Calu3 (cell line): ENCODE measurements around the gene ISG20L2. TPM values are rescaled to one million over a fixed set of nuclear protein-coding genes. Genes with fewer than 3 reads are reported as not detected.

Source experiments
- BruUV-seq: library from RNA; stranded (reverse); fragments of 400-500 nt; replicated peaks from 2 replicates; lab custom pipeline; 2021; lab: Mats Ljungman, UMichigan
- CTCF ChIA-PET: fragments of 300-600 bp; sonication (Branson Sonifier 250); formaldehyde crosslinking; loops from one replicate; lab custom pipeline; 2022; ENCODE audit warnings: antibody characterized with exemption; lab: Charles Lee
- DNase-seq: peaks from one replicate; pipeline ENCODE4 v3.0.0; 2022
- H3K27ac Mint-ChIP-seq: one replicate; pipeline ENCODE4 v1.8.0; 2022; ENCODE audit warnings: mixed read lengths; ENCODE audit not compliant: unreplicated experiment
- H3K27me3 Mint-ChIP-seq: one replicate; pipeline ENCODE4 v1.8.0; 2022; ENCODE audit warnings: mixed read lengths; ENCODE audit not compliant: unreplicated experiment
- H3K36me3 Mint-ChIP-seq: one replicate; pipeline ENCODE4 v1.8.0; 2022; ENCODE audit warnings: mild to moderate bottlenecking, moderate library complexity, mixed read lengths; ENCODE audit not compliant: insufficient read depth, unreplicated experiment
- H3K4me1 Mint-ChIP-seq: one replicate; pipeline ENCODE4 v1.8.0; 2022; ENCODE audit warnings: mild to moderate bottlenecking, low read depth, mixed read lengths; ENCODE audit not compliant: unreplicated experiment
- H3K4me3 Mint-ChIP-seq: one replicate; pipeline ENCODE4 v1.8.0; 2022; ENCODE audit warnings: mild to moderate bottlenecking, low read depth, moderate library complexity, mixed read lengths; ENCODE audit not compliant: unreplicated experiment
- H3K9me3 Mint-ChIP-seq: one replicate; pipeline ENCODE4 v1.8.0; 2022; ENCODE audit warnings: low read depth, mixed read lengths; ENCODE audit not compliant: unreplicated experiment
- CTCF ChIP-seq: fragments of 200-600 bp; IDR thresholded peaks from one replicate; pipeline ENCODE4 v1.8.0; 2022; ENCODE audit warnings: antibody characterized with exemption; ENCODE audit not compliant: unreplicated experiment
- intact Hi-C: fragments of 100-400 bp; cut with micrococcal nuclease; formaldehyde crosslinking; loops from one replicate; pipeline ENCODE4 v1.10.0; 2022; ENCODE audit not compliant: unreplicated experiment
- total RNA-seq: library from RNA; stranded (reverse); gene quantifications from 2 replicates; pipeline ENCODE4 v1.2.3, GENCODE V29; 2022

ISG20L2 gene
- total RNA-seq, 1 experiment from 2014 or later, result 61.6 TPM

GRCh38 chr1:156707417-156708217 is 20.9 kb downstream of the ISG20L2 start:
- intact Hi-C loops, result no loop called here
- Mint-ChIP-seq H3K27me3 (peaks cover 13% of the 10 kb centered on the region), H3K4me3 (no peak overlapping the region), H3K9me3 (no peaks in the 10 kb centered on the region), H3K36me3 (peaks cover 23% of the 10 kb centered on the region), H3K4me1 (peaks cover 37% of the 10 kb centered on the region), H3K27ac (no peak overlapping the region)
- BruUV-seq, result no TSS peak
- no peak for TF ChIP-seq CTCF
- CTCF ChIA-PET, result interaction anchor here (0.6 to 7.1 kb wide), 5 partner anchors 11 to 220 kb away, joined by 3 to 130 read pairs (median 4); no protein-coding TSS in a partner anchor
- no peak for DNase-seq

GRCh38 chr1:156706657-156707416 is 21.7 kb downstream of the ISG20L2 start:
- CTCF ChIA-PET, result interaction anchor here (0.6 to 7.1 kb wide), 7 partner anchors 12 to 221 kb away, joined by 3 to 130 read pairs (median 4); no protein-coding TSS in a partner anchor
- Mint-ChIP-seq H3K9me3 (no peaks in the 10 kb centered on the region), H3K4me1 (peaks cover 37% of the 10 kb centered on the region), H3K4me3 (peak overlapping the region; percentile 67), H3K36me3 (peaks cover 23% of the 10 kb centered on the region), H3K27ac (no peak overlapping the region), H3K27me3 (peaks cover 13% of the 10 kb centered on the region)
- no peak for TF ChIP-seq CTCF
- no TSS peak for BruUV-seq
- intact Hi-C loops, result no loop called here
- DNase-seq, result no peak

GRCh38 chr1:156705918-156706656 is 22.5 kb downstream of the ISG20L2 start:
- BruUV-seq, result no TSS peak
- Mint-ChIP-seq H3K4me3 (peak overlapping the region; percentile 67), H3K4me1 (peaks cover 37% of the 10 kb centered on the region), H3K27ac (peak overlapping the region; percentile 64), H3K36me3 (peaks cover 23% of the 10 kb centered on the region), H3K27me3 (peaks cover 13% of the 10 kb centered on the region), H3K9me3 (no peaks in the 10 kb centered on the region)
- DNase-seq, result peak; percentile 72
- CTCF ChIA-PET, result interaction anchor here (0.6 to 7.1 kb wide), 8 partner anchors 13 to 154 kb away, joined by 3 to 130 read pairs (median 4); no protein-coding TSS in a partner anchor
- intact Hi-C loops, result loop anchor here (1.0 kb wide), 1 partner anchor 17 kb away; no protein-coding TSS in a partner anchor
- peak; percentile 96 for TF ChIP-seq CTCF
